HEK293 (cell line): ENCODE results near the gene BRDT.

Source experiments
- CTCF ChIA-PET: fragments of 350-600 bp; formaldehyde crosslinking; extraction: SDS; loops from one replicate; lab custom pipeline; 2021; ENCODE audit warnings: antibody characterized with exemption; lab: Yijun Ruan, JAX
- POLR2A ChIA-PET: fragments of 300-600 bp; formaldehyde crosslinking; extraction: SDS; loops from one replicate; lab custom pipeline; 2020; ENCODE audit warnings: antibody characterized with exemption, inconsistent platforms; lab: Yijun Ruan, JAX
- H3K27ac ChIP-seq: fragments of 200-500 bp; sonication (Bioruptor generic); 2 replicates; pipeline ENCODE4 v1.5.1; 2014; ENCODE audit warnings: low read depth, low read length, control low read depth, inconsistent platforms; ENCODE audit errors: extremely low read depth
- H3K36me3 ChIP-seq, 2 experiments: fragments of 200-500 bp in 1 of 2; sonication (Bioruptor generic) in 1 of 2; 1 replicate in 1 of 2; 2 replicates in 1 of 2; pipeline ENCODE4 v1.5.1; 2014 to 2017; ENCODE audit warnings: inconsistent platforms in 2 of 2, low read length in 2 of 2; ENCODE audit not compliant: control insufficient read depth in 2 of 2, insufficient read depth in 1 of 2
- H3K4me1 ChIP-seq: fragments of 200-500 bp; sonication (Bioruptor generic); 2 replicates; pipeline ENCODE4 v1.5.1; 2014; ENCODE audit warnings: mild to moderate bottlenecking, low read length, inconsistent platforms; ENCODE audit not compliant: control insufficient read depth, insufficient read depth
- H3K4me3 ChIP-seq: 2 replicates; pipeline ENCODE4 v1.5.1; 2011; ENCODE audit warnings: low read depth, mild to moderate bottlenecking, control low read depth, low read length, moderate library complexity
- H3K9me3 ChIP-seq: fragments of 200-500 bp; sonication (Bioruptor generic); 2 replicates; pipeline ENCODE4 v1.5.1; 2014; ENCODE audit warnings: low read depth, low read length, inconsistent platforms; ENCODE audit not compliant: control insufficient read depth, insufficient read depth
- BCL11A ChIP-seq: fragments of 450-650 bp; formaldehyde crosslinking; IDR thresholded peaks from 2 replicates; pipeline ENCODE4 v1.5.1; 2016; ENCODE audit warnings: low read depth, missing biosample characterization, missing genetic modification characterization
- REPIN1 ChIP-seq: fragments of 450-650 bp; formaldehyde crosslinking; IDR thresholded peaks from 2 replicates; pipeline ENCODE4 v1.5.1; 2017; ENCODE audit warnings: missing biosample characterization, missing genetic modification characterization, low read depth
- ZBTB7A ChIP-seq: fragments of 450-650 bp; formaldehyde crosslinking; IDR thresholded peaks from 2 replicates; pipeline ENCODE4 v1.5.1; 2016; ENCODE audit warnings: low read depth, missing biosample characterization, missing genetic modification characterization
- ZNF16 ChIP-seq: fragments of 450-650 bp; formaldehyde crosslinking; IDR thresholded peaks from 2 replicates; pipeline ENCODE4 v1.5.1; 2016; ENCODE audit warnings: low read depth, missing biosample characterization, missing genetic modification characterization
- ZNF324 ChIP-seq: fragments of 450-650 bp; formaldehyde crosslinking; IDR thresholded peaks from 2 replicates; pipeline ENCODE4 v1.5.1; 2016; ENCODE audit warnings: missing biosample characterization, missing genetic modification characterization
- ZNF561 ChIP-seq: fragments of 450-650 bp; IDR thresholded peaks from 2 replicates; pipeline ENCODE4 v1.5.1; 2018; ENCODE audit warnings: missing biosample characterization, missing genetic modification characterization, borderline replicate concordance
- ZNF670 ChIP-seq: fragments of 450-650 bp; formaldehyde crosslinking; IDR thresholded peaks from 2 replicates; pipeline ENCODE4 v1.5.1; 2016; ENCODE audit warnings: missing biosample characterization, missing genetic modification characterization, low read depth
- ZNF707 ChIP-seq: fragments of 450-650 bp; formaldehyde crosslinking; IDR thresholded peaks from 2 replicates; pipeline ENCODE4 v1.5.1; 2016; ENCODE audit warnings: missing biosample characterization, missing genetic modification characterization
- ZNF792 ChIP-seq: fragments of 450-650 bp; formaldehyde crosslinking; IDR thresholded peaks from 2 replicates; pipeline ENCODE4 v1.5.1; 2016; ENCODE audit warnings: missing biosample characterization, missing genetic modification characterization
- TF ChIP-seq, protein P1 (sequence below): fragments of 450-650 bp; formaldehyde crosslinking; IDR thresholded peaks from 2 replicates; pipeline ENCODE4 v1.5.1; 2016; ENCODE audit warnings: missing biosample characterization, missing genetic modification characterization
- TF ChIP-seq, protein P2 (sequence below): fragments of 450-650 bp; formaldehyde crosslinking; IDR thresholded peaks from 2 replicates; pipeline ENCODE4 v1.5.1; 2016; ENCODE audit warnings: missing biosample characterization, missing genetic modification characterization
- TF ChIP-seq, protein P3 (sequence below): fragments of 450-650 bp; formaldehyde crosslinking; IDR thresholded peaks from 2 replicates; pipeline ENCODE4 v1.5.1; 2016; ENCODE audit warnings: missing biosample characterization, missing genetic modification characterization
- TF ChIP-seq, protein P4 (sequence below): fragments of 450-650 bp; formaldehyde crosslinking; conservative IDR thresholded peaks from 2 replicates; pipeline ENCODE4 v1.5.1; 2016; ENCODE audit warnings: low read depth, missing biosample characterization, missing genetic modification characterization
- TF ChIP-seq, protein P5 (sequence below): fragments of 450-650 bp; formaldehyde crosslinking; IDR thresholded peaks from 2 replicates; pipeline ENCODE4 v1.5.1; 2016; ENCODE audit warnings: missing biosample characterization, missing genetic modification characterization

The BRDT gene

DNA sequence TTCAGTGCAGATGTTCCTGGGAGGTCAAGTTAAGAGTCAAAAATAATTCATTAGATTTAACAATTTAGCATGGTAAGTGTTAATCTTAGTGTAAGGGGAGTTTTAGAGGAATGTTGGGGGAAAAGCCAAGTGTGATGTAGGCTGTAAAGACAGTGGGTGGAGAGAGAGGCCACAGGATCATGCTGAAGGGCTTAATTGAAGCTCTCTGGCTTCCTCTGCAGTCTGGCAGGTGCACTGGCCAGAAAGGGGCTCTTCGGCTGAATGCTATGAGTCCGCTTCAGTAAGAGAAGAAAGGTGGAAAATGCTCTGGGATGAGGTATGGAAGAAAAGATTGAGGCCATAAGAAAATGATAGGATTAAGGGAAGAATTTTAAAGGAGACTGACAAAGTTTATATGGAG lies 3.0 kb downstream of the BRDT start:
- Histone ChIP-seq H3K4me1 (no peaks in the 10 kb centered on the region), H3K36me3 (no peaks in the 10 kb centered on the region)

More for the DNA sequence above, 3.0 kb downstream of the BRDT start:
- TF ChIP-seq ZNF670 (tag by site-specific recombination) (no peak), BCL11A (tag by site-specific recombination) (no peak), ZNF707 (tag by site-specific recombination) (no peak), ZNF792 (tag by site-specific recombination) (no peak), ZNF16 (tag by site-specific recombination) (no peak), ZNF561 (tag by site-specific recombination) (no peak), REPIN1 (tag by site-specific recombination) (no peak), ZBTB7A (tag by site-specific recombination) (no peak), ZNF324 (no peak)
- TF ChIP-seq, protein P1, sequence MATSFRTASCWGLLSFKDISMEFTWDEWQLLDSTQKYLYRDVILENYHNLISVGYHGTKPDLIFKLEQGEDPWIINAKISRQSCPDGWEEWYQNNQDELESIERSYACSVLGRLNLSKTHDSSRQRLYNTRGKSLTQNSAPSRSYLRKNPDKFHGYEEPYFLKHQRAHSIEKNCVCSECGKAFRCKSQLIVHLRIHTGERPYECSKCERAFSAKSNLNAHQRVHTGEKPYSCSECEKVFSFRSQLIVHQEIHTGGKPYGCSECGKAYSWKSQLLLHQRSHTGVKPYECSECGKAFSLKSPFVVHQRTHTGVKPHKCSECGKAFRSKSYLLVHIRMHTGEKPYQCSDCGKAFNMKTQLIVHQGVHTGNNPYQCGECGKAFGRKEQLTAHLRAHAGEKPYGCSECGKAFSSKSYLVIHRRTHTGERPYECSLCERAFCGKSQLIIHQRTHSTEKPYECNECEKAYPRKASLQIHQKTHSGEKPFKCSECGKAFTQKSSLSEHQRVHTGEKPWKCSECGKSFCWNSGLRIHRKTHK (tag by site-specific recombination): no peak
- TF ChIP-seq, protein P2, sequence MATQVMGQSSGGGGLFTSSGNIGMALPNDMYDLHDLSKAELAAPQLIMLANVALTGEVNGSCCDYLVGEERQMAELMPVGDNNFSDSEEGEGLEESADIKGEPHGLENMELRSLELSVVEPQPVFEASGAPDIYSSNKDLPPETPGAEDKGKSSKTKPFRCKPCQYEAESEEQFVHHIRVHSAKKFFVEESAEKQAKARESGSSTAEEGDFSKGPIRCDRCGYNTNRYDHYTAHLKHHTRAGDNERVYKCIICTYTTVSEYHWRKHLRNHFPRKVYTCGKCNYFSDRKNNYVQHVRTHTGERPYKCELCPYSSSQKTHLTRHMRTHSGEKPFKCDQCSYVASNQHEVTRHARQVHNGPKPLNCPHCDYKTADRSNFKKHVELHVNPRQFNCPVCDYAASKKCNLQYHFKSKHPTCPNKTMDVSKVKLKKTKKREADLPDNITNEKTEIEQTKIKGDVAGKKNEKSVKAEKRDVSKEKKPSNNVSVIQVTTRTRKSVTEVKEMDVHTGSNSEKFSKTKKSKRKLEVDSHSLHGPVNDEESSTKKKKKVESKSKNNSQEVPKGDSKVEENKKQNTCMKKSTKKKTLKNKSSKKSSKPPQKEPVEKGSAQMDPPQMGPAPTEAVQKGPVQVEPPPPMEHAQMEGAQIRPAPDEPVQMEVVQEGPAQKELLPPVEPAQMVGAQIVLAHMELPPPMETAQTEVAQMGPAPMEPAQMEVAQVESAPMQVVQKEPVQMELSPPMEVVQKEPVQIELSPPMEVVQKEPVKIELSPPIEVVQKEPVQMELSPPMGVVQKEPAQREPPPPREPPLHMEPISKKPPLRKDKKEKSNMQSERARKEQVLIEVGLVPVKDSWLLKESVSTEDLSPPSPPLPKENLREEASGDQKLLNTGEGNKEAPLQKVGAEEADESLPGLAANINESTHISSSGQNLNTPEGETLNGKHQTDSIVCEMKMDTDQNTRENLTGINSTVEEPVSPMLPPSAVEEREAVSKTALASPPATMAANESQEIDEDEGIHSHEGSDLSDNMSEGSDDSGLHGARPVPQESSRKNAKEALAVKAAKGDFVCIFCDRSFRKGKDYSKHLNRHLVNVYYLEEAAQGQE (tag by site-specific recombination): no peak
- TF ChIP-seq, protein P3, sequence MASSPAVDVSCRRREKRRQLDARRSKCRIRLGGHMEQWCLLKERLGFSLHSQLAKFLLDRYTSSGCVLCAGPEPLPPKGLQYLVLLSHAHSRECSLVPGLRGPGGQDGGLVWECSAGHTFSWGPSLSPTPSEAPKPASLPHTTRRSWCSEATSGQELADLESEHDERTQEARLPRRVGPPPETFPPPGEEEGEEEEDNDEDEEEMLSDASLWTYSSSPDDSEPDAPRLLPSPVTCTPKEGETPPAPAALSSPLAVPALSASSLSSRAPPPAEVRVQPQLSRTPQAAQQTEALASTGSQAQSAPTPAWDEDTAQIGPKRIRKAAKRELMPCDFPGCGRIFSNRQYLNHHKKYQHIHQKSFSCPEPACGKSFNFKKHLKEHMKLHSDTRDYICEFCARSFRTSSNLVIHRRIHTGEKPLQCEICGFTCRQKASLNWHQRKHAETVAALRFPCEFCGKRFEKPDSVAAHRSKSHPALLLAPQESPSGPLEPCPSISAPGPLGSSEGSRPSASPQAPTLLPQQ (tag by site-specific recombination): no peak
- TF ChIP-seq, protein P4, sequence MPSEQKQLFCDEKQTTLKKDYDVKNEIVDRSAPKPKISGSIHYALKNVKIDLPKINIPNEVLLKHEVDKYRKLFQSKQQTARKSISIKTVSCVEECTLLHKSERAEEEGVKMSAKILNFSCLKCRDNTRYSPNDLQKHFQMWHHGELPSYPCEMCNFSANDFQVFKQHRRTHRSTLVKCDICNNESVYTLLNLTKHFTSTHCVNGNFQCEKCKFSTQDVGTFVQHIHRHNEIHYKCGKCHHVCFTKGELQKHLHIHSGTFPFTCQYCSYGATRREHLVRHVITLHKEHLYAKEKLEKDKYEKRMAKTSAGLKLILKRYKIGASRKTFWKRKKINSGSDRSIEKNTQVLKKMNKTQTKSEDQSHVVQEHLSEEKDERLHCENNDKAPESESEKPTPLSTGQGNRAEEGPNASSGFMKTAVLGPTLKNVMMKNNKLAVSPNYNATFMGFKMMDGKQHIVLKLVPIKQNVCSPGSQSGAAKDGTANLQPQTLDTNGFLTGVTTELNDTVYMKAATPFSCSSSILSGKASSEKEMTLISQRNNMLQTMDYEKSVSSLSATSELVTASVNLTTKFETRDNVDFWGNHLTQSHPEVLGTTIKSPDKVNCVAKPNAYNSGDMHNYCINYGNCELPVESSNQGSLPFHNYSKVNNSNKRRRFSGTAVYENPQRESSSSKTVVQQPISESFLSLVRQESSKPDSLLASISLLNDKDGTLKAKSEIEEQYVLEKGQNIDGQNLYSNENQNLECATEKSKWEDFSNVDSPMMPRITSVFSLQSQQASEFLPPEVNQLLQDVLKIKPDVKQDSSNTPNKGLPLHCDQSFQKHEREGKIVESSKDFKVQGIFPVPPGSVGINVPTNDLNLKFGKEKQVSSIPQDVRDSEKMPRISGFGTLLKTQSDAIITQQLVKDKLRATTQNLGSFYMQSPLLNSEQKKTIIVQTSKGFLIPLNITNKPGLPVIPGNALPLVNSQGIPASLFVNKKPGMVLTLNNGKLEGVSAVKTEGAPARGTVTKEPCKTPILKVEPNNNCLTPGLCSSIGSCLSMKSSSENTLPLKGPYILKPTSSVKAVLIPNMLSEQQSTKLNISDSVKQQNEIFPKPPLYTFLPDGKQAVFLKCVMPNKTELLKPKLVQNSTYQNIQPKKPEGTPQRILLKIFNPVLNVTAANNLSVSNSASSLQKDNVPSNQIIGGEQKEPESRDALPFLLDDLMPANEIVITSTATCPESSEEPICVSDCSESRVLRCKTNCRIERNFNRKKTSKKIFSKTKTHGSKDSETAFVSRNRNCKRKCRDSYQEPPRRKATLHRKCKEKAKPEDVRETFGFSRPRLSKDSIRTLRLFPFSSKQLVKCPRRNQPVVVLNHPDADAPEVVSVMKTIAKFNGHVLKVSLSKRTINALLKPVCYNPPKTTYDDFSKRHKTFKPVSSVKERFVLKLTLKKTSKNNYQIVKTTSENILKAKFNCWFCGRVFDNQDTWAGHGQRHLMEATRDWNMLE (tag by site-specific recombination): no peak
- TF ChIP-seq, protein P5, sequence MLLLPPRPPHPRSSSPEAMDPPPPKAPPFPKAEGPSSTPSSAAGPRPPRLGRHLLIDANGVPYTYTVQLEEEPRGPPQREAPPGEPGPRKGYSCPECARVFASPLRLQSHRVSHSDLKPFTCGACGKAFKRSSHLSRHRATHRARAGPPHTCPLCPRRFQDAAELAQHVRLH: no peak
- TF ChIP-seq, all 188 proteins: peak for 0
- H3K4me3 ChIP-seq: no peak overlapping the region
- no peaks in the 10 kb centered on the region for H3K9me3 ChIP-seq
- H3K27ac ChIP-seq: no peak overlapping the region
- CTCF ChIA-PET: interaction anchor here (0.5 to 0.9 kb wide), 3 partner anchors 25 to 514 kb away, joined by 3 to 5 read pairs (median 3); no protein-coding TSS in a partner anchor
- POLR2A ChIA-PET: no interaction called here
